NB4 (cell line): ENCODE data around the gene GCLC.

Source experiments
- DNase-seq: peaks from one replicate; pipeline ENCODE4 v3.0.0; 2010; ENCODE audit warnings: low read depth
- H3K4me3 ChIP-seq: one replicate; pipeline ENCODE4 v1.5.1; 2011; ENCODE audit warnings: mild to moderate bottlenecking, low read depth, low read length, moderate library complexity
- MYC ChIP-seq: IDR thresholded peaks from 2 replicates; pipeline ENCODE4 v1.6.1; 2011; ENCODE audit warnings: low read depth, low read length
- POLR2A ChIP-seq: IDR thresholded peaks from 2 replicates; pipeline ENCODE4 v1.6.1; 2011; ENCODE audit warnings: mild to moderate bottlenecking; ENCODE audit not compliant: insufficient read length; ENCODE audit errors: extremely low read depth
- TF ChIP-seq, protein P1 (sequence below): IDR thresholded peaks from one replicate; pipeline ENCODE4 v1.5.1; 2012; ENCODE audit warnings: low read depth, low read length
- TF ChIP-seq, protein P2 (sequence below): IDR thresholded peaks from 2 replicates; pipeline ENCODE4 v1.6.1; 2011; ENCODE audit warnings: low read depth, low read length

The GCLC gene

DNA sequence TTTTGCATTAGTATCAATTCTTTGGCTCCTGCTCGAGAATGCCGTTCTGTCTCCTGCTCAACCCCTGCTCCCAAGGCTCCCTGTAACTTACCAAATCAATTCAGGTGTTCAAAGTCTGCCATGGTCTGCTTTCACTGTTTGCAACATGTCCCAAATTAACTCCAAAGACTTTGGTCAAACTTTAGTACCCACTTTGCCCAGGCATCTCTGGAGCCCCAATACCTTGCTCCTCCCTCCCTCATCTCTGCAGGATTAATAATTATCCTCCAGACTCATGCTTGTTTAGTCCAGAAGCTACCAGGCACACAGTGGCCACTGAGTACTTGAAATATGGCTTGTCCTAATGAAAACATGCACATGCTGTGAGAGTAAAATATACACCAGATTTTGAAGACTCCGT, 30.2 kb downstream of the GCLC start:
- no peak for TF ChIP-seq MYC
- no peak for TF ChIP-seq POLR2A
- no peak overlapping the region for H3K4me3 ChIP-seq
- DNase-seq, result no peak

DNA sequence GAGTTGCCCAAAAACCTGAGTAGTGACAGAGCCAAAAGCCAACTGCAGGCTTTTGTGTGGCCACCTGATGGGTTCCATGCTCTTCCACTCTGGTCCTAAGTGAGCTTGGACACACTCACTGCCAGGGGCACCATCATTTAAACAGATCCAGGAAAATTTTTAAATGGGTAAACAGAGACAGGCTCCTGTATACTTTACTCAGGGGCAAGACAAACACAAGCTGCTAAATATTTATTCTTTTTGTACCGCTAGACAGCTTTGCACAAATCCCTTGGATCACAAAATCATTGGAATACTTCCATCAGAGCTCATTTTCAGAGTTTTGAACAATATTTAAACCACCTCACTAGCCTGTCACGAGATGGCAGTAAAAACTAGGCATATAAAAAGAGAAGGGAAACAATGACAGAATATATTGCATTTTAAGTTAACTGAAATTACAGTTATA, 31.4 kb downstream of the GCLC start:
- H3K4me3 ChIP-seq, result no peak overlapping the region
- no peak for DNase-seq
- no peak for TF ChIP-seq POLR2A
- no peak for TF ChIP-seq MYC
- TF ChIP-seq, protein P1, sequence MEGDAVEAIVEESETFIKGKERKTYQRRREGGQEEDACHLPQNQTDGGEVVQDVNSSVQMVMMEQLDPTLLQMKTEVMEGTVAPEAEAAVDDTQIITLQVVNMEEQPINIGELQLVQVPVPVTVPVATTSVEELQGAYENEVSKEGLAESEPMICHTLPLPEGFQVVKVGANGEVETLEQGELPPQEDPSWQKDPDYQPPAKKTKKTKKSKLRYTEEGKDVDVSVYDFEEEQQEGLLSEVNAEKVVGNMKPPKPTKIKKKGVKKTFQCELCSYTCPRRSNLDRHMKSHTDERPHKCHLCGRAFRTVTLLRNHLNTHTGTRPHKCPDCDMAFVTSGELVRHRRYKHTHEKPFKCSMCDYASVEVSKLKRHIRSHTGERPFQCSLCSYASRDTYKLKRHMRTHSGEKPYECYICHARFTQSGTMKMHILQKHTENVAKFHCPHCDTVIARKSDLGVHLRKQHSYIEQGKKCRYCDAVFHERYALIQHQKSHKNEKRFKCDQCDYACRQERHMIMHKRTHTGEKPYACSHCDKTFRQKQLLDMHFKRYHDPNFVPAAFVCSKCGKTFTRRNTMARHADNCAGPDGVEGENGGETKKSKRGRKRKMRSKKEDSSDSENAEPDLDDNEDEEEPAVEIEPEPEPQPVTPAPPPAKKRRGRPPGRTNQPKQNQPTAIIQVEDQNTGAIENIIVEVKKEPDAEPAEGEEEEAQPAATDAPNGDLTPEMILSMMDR, result no peak
- TF ChIP-seq, protein P2, sequence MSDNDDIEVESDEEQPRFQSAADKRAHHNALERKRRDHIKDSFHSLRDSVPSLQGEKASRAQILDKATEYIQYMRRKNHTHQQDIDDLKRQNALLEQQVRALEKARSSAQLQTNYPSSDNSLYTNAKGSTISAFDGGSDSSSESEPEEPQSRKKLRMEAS, result no peak

DNA sequence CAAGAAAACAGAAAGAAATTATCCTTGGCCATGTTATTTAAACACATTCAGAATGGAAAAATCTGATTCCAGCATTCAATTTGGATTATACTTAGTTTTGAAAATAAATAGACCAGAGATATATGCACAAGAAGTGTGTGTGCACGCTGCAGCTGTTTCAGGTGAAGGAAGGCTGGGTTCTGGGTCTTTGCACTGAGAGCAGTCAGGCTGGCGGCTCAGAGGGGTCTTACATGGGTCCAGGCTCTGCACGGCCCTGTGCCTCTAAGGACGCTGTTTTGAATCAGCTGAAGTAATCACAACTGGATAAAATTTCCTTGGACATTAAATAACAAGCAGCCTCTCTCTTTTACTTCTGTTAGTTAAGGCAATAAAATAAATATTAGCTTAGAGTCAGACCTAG, 31.8 kb downstream of the GCLC start:
- H3K4me3 ChIP-seq, result no peak overlapping the region
- TF ChIP-seq POLR2A (no peak), MYC (no peak)
- TF ChIP-seq, protein P2, result no peak
- TF ChIP-seq, protein P1, result no peak
- DNase-seq, result no peak

DNA sequence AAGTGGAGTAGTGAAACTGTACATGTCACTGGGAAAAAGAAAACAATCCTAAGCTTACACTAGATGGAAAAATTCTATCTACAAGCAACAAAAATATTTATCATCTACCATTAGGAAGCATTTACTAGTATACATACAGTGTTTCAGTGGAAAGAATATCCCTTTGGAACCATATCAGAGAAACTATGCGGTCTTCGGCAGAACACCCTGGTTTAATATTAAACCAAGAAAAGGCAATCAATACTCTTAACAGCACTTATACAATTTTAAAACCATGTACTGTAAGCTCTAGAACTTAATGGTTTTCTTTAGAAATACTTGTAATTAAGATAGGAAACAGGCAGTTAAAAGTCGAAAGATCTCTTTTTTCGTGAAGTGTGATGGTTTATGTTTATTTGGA, 32.3 kb downstream of the GCLC start:
- H3K4me3 ChIP-seq, result no peak overlapping the region
- TF ChIP-seq MYC (no peak), POLR2A (no peak)
- TF ChIP-seq, protein P1, result no peak
- TF ChIP-seq, protein P2, result no peak

DNA sequence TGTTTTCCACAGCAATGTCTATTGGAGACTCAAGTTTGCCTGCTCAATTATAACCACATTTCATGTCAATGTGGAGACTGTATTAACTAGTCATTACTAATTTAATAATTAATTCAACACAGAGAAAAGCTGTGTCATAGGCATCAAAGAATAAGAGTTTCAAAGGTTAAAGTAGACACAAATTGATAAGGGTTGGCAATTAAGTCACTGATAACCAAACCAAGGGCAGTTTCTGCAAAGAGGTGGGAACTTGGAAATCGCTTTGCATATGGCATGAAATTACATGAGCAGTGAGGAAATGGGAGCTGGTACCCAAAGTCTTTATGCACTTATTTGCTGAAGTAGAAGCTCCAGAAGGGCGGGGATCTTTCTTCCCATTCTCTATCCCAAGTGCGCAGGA, 34.2 kb downstream of the GCLC start:
- TF ChIP-seq, protein P2, result no peak
- TF ChIP-seq MYC (no peak), POLR2A (no peak)
- TF ChIP-seq, protein P1, result no peak
- H3K4me3 ChIP-seq, result no peak overlapping the region
- no peak for DNase-seq

More for the DNA sequence above, 32.3 kb downstream of the GCLC start:
- no peak for DNase-seq

DNA sequence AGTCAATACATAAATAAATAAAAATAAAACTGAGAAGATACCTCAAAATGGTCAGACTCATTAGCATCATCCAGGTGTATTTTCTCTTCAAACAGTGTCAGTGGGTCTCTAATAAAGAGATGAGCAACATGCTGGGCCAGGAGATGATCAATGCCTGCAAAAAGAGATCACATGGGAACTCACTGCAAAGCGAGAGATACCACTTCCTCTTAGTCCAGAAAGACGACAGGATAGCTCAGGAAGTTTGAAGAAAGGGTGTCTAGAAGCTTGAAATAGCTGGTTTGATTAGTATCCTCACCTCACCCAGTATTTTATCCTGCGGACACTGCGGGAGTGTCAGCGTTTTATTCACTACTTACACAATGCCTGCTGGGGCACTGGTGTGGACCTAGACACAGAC, 38.0 kb downstream of the GCLC start:
- TF ChIP-seq POLR2A, result no peak
- TF ChIP-seq, protein P1, result no peak
- no peak for DNase-seq
- H3K4me3 ChIP-seq, result no peak overlapping the region

DNA sequence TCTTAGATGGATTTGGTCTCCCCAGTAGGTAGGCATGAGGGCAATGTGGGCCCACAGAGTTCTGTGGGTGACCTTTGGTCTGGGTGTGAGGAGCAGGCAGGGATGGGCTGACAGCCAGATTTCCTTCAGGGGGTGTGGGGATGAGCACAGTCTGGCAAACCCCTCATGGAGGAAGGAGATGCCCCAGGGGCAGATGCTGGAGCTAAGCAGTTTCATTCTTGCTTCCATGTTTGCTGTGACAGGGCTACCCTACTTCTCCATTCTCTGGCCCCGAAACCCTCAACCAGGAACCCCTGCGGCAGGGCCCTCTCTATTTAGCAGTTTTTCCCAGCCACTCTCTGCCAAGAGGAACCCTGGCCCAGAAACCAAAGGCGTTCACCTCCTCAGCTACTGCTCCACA, 40.4 kb downstream of the GCLC start:
- no peak for DNase-seq
- TF ChIP-seq, protein P2, result no peak
- TF ChIP-seq, protein P1, result no peak
- TF ChIP-seq MYC (no peak), POLR2A (no peak)
- H3K4me3 ChIP-seq, result no peak overlapping the region
